ENCODE results near the gene DNPEP.

The DNPEP gene

GRCh38 chr2:219387306-219388120, at the start of gene DNPEP:
DNPEP (minus strand) TSS chr2:219387912; CDS start chr2:219387794, 118 bp downstream.
- Mint-ChIP-seq H3K27ac (peak within 1 kb of the TSS; percentile 89 to 97 (median 93)), H3K27me3 (ENCODE audit: low read depth) (no peaks in the 10 kb centered on the region), H3K4me1 (peaks cover 5% of the 10 kb centered on the region), H3K36me3 (ENCODE audit: low read depth) (peaks cover 35% of the 10 kb centered on the region), H3K9me3 (no peaks in the 10 kb centered on the region), H3K4me3 (peak within 1 kb of the TSS; percentile 92 to 96 (median 96))
- TF ChIP-seq, protein P1, sequence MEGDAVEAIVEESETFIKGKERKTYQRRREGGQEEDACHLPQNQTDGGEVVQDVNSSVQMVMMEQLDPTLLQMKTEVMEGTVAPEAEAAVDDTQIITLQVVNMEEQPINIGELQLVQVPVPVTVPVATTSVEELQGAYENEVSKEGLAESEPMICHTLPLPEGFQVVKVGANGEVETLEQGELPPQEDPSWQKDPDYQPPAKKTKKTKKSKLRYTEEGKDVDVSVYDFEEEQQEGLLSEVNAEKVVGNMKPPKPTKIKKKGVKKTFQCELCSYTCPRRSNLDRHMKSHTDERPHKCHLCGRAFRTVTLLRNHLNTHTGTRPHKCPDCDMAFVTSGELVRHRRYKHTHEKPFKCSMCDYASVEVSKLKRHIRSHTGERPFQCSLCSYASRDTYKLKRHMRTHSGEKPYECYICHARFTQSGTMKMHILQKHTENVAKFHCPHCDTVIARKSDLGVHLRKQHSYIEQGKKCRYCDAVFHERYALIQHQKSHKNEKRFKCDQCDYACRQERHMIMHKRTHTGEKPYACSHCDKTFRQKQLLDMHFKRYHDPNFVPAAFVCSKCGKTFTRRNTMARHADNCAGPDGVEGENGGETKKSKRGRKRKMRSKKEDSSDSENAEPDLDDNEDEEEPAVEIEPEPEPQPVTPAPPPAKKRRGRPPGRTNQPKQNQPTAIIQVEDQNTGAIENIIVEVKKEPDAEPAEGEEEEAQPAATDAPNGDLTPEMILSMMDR (IDR thresholded peaks at IDR 0.05; ENCODE audit: unreplicated experiment in 3 of 3) = no peak

DNA sequence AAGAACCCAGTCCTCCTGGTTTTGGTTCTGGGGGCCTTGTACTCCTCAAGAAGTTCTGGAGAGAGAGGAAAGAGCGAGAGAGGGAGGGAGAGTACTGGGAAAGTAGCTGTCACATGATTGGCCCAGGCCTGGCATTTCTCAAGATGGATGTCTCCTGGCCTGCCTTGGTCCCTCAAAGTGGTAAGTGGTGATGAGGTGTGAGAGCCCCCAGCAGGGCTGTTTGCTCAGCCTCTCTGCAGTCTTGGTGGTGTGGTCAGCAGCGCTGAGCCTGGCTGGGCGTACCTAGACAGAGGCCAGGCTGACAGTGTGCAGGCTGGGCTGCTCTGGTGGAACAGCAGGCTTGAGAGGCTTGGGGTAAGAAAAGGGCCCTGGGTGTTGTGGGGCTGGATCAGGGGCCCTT, 49.4 kb upstream of the DNPEP start:
- H3K4me1 Mint-ChIP-seq = peaks cover 22% of the 10 kb centered on the region
- TF ChIP-seq, protein P1 (IDR thresholded peaks at IDR 0.05; ENCODE audit: unreplicated experiment in 3 of 3) = no peak
- H3K4me3 Mint-ChIP-seq = no peak overlapping the region
- peaks cover 8% of the 10 kb centered on the region for H3K27me3 Mint-ChIP-seq (ENCODE audit: low read depth)
- H3K36me3 Mint-ChIP-seq (ENCODE audit: low read depth) = no peaks in the 10 kb centered on the region
- no peaks in the 10 kb centered on the region for H3K9me3 Mint-ChIP-seq
- H3K27ac Mint-ChIP-seq = no peak overlapping the region

- Mint-ChIP-seq H3K4me3 (no peak overlapping the region), H3K27me3 (ENCODE audit: low read depth) (peaks cover 8% of the 10 kb centered on the region), H3K27ac (no peak overlapping the region), H3K9me3 (no peaks in the 10 kb centered on the region), H3K36me3 (ENCODE audit: low read depth) (no peaks in the 10 kb centered on the region), H3K4me1 (peaks cover 23% of the 10 kb centered on the region)
- TF ChIP-seq, protein P1 (IDR thresholded peaks at IDR 0.05; ENCODE audit: unreplicated experiment in 3 of 3) = no peak
These were observed 48.8 kb upstream of the DNPEP start for GRCh38 chr2:219436491-219436890.

GRCh38 chr2:219435701-219436100, 48.0 kb upstream of the DNPEP start:
- Mint-ChIP-seq H3K27me3 (ENCODE audit: low read depth) (peaks cover 4% of the 10 kb centered on the region), H3K9me3 (no peaks in the 10 kb centered on the region), H3K4me3 (peak overlapping the region in 1 of 3 experiments; percentile 11), H3K27ac (no peak overlapping the region), H3K36me3 (ENCODE audit: low read depth) (no peaks in the 10 kb centered on the region), H3K4me1 (peaks cover 23% of the 10 kb centered on the region)
- TF ChIP-seq, protein P1 (IDR thresholded peaks at IDR 0.05; ENCODE audit: unreplicated experiment in 3 of 3) = no peak

- Mint-ChIP-seq H3K4me3 (peak within 1 kb of the TSS in 2 of 3 experiments; percentile 12 to 13), H3K27ac (peak within 1 kb of the TSS in 1 of 3 experiments; percentile 2), H3K36me3 (ENCODE audit: low read depth) (no peaks in the 10 kb centered on the region), H3K4me1 (peaks cover 28% of the 10 kb centered on the region), H3K9me3 (no peaks in the 10 kb centered on the region), H3K27me3 (ENCODE audit: low read depth) (peaks cover 4% of the 10 kb centered on the region)
- TF ChIP-seq, protein P1 (IDR thresholded peaks at IDR 0.05; ENCODE audit: unreplicated experiment in 3 of 3) = no peak
These were observed 47.2 kb upstream of the DNPEP start, which contains the start of gene SPEG for GRCh38 chr2:219434718-219435525. SPEG (plus strand) TSS chr2:219434843; CDS start chr2:219434978, 135 bp downstream.
